ENCODE data around the gene DPPA5.

GRCh38 chr6:73323323-73323722 lies 30.8 kb downstream of the DPPA5 start:
- TF ChIP-seq HNF4A (CRISPR knock-in tag; IDR thresholded peaks at IDR 0.05) (no peak), YY1 (IDR thresholded peaks at IDR 0.05; ENCODE audit: insufficient read depth, insufficient replicate concordance, low read depth, low read length) (no peak), ZBTB34 (CRISPR knock-in tag; IDR thresholded peaks at IDR 0.05) (no peak), HNRNPLL (IDR thresholded peaks at IDR 0.05; ENCODE audit: low read depth, low read length, poor library complexity, severe bottlenecking) (no peak), FOXO4 (CRISPR knock-in tag; conservative IDR thresholded peaks at IDR 0.05) (no peak), KMT2B (CRISPR knock-in tag; IDR thresholded peaks at IDR 0.05) (no peak), ZFP82 (CRISPR knock-in tag; IDR thresholded peaks at IDR 0.05; ENCODE audit: borderline replicate concordance) (no peak), PHB2 (IDR thresholded peaks at IDR 0.05; ENCODE audit: partially characterized antibody) (no peak)

Measured in HepG2 (cell line).